GM18517 (cell line): Measurements from ENCODE around the gene PACRG.

Experiments
- ATAC-seq: cut with Tn5 transposase; IDR thresholded peaks from one replicate; pipeline ENCODE4 v1.9.1; 2021; ENCODE audit warnings: mild to moderate bottlenecking, moderate library complexity; ENCODE audit not compliant: unreplicated experiment

PACRG gene

DNA sequence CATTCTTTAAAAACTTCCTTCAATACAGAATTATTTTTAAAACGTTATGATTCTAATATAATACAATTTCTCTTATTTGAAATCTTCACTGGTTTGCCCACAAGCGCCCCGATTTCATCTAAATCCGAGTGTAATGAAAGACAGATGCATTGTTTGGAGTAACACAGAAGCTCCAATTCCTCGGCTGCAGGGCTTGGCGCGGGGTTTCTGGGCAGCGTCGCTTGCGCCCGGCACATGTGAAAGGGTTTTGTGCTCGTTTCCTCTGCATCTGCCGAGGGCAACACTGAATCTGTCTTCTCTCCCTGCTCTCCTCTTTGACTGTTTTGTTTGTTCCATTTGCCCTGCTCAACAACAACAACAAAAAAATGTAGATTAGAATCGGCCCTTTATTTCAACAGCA, 438.1 kb downstream of the PACRG start:
- ATAC-seq: no peak

DNA sequence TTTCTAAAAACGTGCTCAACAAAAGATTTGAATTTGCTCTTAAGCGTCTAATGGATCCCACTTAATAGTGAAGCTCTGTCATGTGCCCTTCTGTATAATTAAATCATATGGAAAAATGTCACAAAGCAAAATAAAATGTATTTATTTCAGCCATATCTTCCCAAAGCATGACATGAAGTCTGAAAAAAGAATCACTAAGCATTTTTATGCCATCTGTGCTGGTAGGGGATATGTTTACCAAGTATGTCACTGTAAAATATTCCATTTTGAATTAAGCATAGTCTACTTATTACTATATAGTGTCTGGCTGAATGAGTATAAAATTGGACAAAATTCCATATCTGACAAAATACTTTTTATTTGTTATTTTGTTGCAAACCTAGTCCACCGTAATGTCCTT, 438.7 kb downstream of the PACRG start:
- ATAC-seq: no peak

DNA sequence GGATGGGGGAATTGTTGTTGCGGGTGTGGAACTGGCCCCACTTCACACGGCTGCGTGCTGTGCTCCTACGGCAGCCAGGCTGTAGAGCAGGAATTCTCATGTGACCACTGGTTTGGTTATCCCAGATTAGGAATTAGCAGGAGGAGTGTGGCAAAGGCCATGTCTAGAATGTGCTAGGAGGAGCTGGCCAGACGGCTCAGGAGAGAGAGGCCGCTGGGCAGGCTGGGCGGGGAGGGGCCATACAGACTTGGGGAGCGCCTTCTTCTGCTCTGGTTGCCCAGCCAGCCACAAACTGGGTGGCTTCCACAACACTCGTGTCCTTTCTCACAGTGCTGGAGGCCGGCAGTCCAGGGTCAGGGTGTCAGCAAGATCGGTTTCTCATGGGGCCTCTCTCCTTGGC, 441.7 kb downstream of the PACRG start:
- ATAC-seq: no peak

DNA sequence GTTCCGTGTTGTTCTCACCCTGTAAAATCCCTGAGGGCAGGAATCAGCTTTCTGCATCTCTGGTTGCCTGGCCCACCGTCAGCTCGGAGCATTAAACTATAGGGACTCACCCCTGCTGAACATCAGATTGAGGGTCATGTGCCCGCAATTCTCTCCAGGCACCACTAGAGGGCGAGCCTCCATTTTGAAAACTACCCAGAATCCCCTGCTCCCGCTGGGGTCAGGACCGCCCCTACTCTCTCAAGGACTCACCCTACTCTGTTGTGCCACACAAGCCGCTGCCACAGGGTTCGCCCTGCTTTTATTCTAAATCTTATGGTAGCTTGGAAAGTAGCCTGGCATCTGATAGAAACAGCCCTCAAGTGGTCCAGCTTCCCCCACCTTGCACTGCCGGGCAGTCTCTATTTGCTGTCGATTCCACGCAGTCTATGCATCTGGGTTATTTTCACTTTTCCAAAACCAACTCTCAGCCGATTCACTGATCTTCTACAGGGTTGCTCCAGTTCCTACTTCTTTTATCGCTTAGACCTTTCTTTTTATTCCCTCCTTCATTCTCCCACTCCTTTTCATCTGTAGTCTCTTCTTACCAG, 442.6 kb downstream of the PACRG start:
- no peak for ATAC-seq

DNA sequence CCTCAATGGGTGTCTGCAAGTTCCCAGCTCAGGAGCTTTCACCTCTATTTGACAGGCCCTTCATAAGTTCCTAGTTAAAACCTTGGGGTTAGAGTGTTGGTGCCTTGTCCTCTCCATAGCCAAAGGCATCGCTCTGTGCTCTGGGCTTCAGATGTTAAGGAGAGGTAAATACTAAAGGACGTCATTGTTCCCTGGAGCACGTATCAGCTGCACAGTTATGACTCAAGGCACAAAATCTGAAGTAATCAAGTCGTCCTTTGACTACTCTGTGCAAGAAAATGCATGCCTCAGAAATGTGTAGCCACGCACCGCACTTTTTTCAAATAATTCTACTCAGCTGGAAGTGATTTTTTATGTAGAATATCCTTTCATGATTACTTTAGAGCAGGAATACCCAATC, 446.0 kb downstream of the PACRG start:
- ATAC-seq: no peak

DNA sequence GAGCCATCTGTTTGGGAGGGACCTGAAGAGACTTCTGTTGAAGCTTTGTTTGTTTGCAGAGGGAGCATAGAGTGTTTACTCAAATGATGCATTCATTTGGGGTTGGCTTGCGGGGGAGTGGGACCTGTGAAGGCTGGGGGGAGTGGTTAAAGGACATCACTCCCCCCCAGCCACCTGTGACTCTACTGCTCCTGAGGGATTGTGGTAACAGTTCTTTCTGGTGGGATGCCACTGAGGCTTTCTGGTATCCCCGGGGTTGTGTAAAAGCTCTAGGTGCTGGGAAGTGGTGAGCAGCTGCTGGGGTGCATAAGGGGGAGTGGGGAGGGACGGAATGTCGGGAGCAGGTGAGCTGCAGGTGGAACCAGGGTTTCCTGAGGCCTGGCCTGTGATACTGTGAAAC, 447.5 kb downstream of the PACRG start:
- ATAC-seq: no peak

DNA sequence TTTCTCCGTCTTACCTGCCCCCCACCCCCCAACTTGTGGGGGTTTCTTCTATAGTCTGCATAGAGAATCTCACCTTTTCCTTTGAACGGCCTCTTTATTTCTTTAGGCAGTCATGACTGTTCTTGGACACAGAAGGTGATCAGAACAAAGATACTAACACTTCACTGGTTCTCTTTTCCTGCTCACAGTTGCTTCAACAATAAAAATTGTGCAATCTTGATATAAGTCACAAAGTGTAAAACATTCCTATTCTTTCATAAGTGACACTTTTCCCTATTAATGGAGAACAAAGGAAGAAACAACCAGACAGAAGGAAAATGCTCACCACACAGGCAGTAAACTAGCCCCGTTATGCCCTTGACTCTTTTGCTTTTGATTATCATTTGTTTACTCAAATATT, 448.3 kb downstream of the PACRG start:
- no peak for ATAC-seq

DNA sequence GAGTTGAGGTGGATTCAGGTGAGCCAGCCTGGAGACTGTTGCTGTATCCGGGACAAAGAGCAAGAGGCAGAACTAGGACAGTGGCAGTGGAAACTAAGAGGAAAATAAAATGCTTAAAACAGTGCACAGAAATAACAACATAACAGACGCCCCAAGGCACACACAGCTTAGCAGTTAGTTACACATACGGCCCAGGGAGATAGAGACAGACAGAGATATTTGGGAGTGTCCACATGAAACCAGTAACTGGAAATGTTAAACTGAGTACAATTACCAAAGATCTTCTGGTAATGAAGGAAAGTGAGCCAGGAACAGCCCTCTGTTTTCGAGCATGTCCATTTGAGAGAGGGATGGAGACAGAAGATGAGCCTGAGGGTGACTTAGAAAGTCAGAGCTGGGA, 449.2 kb downstream of the PACRG start:
- ATAC-seq: no peak

DNA sequence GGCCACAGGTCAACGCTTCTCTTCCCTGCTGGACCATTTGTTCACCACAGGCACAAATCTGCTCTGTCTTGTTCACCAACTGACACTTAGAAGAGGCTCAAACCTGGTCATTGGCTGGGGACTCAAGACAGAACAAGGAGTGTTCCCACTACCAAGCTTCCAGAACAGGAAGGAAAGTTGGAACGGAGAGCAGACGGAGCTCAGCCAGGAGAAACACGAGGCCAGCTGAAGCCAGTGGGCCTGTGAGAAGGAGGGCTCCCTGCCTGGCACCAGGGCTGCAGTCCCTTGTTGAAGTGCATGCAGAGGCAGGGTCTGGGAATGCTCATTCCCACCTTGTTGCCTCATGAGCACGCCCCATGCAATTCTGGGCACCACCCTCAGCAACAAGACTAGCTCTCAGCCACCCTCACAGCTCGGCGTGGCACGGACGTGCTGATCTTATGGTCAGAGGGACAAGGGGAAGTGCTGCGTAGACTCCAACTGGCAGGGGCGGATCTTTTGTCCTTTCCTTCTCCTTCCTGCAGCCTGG, 450.2 kb downstream of the PACRG start:
- no peak for ATAC-seq

DNA sequence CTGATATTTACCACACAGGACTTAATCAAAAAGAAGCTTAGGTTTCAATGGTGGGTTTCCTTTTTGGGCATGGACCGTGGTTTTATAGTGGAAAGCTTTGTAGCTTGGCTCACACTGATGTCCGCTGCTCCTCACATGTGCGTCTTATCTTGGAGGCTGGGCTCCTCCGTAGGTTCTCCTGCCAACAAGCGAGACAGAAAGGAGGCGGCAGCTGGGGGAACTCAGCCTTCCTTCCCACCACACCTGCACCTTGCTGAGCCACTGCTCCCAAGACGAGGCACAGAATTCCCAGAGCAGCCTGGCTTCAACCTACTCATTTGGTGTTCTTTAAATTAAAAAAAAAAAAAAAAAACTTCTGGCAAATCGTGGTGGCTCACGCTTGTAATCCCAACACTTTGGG, 451.3 kb downstream of the PACRG start:
- ATAC-seq: no peak

DNA sequence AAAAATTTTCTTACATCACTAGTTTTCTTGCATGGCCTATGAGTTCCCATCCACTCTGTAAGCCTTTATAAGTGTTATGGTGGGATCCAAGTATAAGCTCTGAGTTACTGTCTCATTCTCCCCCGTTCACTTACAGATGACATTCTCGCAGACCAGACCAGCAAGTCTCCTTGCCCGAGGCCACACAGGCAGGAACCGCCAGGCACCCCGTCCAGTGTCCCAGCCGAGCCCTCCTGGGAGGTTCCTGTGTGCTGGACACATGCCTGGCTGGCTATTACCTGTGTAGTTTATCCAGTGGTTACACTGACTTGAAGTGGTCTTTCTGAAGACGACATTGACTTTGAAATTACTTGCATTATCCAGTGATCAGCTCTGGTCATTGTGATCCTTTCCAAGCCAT, 451.9 kb downstream of the PACRG start:
- ATAC-seq: no peak

DNA sequence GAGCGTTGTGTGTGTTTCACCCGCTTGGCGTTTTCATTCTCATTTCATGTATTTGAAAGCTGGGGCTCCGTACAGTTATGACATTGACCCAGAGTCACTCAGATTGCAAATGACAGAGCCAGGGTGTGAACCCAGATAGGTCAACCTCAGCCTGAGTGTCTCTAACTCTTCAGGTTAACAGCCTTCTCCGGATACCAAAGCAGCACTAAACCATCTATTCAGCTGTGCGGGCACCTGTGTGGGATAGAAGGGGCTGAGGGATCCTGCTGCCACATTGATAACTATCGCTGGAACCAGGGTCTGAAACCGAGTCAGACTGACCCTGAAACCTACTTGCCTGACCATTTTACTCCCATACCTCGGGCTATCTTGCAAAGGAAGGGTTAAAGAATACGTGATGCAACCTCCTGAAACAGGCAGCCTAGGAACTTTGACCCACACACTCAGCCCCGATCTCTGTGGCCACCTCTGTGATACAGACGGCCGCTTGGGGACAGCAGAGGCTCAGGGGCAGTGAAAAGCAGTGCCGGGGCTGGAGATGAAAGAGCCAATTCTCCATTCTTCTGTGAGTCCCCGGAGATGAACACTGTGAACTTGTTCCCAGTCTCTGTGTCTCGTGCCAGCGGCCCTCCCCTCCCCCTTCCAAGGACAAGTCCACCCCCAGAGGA, 453.2 kb downstream of the PACRG start:
- no peak for ATAC-seq

DNA sequence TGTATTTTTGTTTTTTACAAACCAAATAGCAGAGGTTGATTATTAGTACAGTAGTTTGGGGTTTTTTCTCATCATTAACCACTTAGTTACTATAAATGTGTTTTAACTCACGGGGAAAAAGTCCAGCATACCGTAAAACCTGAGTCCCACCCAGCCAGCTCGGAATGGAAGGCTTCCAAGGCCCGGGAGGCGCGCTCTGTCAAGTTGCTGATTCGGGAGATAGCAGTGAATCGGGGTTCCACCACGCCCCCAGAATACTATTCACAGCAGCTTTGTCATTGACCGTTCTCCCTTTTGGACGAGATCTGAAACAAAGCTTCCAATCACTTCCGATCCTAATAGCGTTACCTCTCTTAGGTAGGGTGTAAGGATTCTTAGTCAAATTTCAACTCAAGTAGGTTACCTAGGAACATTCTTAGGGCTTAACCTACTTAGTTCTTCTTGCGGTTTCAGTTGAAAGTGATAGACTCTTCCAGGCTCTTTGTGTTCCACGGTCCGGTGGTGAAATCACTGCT, 453.9 kb downstream of the PACRG start:
- no peak for ATAC-seq

DNA sequence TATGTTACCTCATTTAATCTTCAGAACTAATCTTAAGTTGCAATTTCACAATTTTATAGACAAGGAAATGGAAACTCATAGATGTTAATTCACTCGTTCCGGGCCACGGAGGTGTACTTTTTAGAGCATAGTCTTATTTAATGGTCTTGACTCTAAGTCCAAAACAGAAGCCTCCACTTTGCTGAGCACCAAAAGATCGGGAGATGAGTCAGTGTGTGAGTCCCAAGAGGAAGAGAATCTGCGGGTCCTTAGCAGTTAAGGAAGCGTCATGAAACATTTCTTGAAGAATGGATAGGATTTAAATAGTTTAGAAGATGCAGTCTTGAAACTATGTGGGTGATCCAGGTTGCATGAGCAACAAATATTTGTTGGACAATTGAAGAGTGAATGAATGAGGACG, 454.9 kb downstream of the PACRG start:
- ATAC-seq: no peak

DNA sequence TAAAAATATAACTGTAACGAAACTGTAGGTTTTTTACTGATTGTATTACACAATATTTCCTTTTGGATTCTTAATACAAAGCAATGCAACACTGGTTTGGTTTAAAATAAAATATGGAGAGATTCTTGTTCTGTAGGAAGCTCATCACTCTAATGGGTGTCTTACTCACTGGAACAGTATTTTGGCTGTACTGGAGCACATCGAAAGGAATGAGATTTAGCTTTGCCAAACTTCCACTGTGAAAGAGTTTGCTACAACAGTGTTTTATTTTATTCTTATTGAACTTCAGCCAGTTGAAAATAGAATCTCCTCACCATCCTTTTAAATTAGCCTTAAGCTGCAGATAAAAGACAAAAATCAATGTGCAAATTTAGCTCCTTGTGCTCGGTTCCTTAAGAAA, 456.0 kb downstream of the PACRG start:
- no peak for ATAC-seq

DNA sequence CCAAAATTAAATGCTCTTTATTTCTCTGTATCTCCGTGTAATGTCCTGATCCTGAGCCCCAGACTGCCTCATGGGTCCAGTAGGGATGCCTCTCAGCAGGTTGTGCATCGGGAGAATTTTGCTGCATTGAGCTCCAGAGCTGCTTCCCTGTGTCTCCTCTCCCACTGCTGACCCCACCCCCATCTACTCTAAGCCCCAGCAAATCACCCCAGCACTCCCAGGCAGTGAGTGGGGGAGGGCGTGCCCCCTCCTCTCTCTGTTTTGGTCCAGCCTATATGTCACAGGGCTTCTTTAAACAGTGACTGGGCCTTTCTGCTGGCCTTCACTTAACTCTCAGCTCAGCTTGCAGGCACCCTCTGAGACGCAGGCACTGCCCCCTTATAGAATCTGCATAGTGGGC, 458.0 kb downstream of the PACRG start:
- ATAC-seq: no peak

DNA sequence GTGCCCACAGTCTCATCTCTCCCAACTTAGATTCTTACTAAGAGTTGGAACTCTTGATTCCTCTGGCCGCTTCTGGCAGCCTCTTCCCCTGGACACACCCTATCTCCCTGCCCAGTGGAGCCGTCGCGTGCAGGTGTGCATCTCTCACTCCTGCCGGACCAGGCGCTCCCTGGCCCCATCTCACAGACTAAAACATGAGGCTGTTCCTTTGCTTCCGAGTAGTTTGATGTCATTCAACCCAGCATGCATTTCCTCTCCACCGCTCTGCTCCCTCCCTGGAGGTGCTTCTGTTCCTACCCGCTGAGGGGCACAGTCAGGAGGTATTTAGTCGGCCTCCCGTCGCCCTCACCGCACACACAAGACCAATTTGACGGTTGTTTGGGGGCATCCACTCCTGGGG, 458.8 kb downstream of the PACRG start:
- no peak for ATAC-seq

DNA sequence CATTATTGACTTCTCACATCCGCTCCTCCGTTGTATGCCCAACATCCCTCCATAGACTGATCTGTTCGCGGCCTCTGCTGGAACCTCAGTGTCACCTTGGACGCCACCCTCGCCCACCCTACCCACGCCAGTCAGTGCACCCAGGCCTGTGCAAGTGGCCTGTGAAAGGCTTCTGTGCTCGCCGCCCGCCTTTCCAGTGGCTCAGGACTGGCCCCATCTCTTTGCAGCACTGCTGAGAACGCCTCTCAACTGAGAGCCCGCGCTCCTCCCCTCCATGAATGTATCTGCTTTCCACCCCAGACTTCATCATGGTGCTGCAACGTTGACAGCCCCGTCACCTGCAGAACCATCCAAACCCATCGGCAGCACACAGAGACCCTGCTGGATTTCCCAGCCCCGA, 459.4 kb downstream of the PACRG start:
- no peak for ATAC-seq

DNA sequence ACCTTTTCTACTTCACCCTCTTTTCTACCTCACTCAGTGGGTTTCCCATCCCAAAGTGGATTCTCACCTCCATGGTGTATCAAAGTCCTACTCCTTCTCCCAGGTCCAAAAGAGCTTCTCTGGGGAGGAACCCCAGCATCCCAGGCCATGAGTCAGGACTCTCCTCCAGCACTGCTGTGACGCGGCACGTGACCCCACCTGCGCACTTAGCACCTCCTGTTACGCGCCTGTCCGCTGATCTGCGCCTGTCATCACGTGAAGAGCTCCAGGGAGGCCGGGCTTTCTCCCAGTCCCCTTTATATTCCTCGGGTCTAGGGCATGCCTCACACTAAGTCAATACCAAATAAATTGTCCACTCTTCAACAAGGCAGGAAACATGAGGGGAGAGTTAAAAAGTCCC, 459.8 kb downstream of the PACRG start:
- no peak for ATAC-seq

DNA sequence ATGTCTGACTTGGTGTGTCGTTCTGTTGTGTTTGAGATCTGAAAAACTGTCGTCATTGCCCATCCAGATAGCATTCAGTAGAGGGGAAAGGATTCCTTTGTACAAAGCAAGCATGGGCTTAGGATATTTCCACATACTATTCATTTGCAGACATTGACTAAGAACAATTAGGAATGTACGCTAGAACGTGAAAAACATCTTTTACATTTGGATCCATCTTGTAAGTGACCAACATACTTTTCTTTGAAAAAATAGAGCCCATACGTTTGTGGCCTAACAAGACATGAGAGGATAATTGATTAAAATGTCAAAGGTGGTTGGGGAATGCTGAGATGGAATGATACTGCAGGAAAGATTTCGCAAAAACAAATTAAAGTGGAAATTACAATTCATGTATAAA, 461.0 kb downstream of the PACRG start:
- ATAC-seq: no peak

DNA sequence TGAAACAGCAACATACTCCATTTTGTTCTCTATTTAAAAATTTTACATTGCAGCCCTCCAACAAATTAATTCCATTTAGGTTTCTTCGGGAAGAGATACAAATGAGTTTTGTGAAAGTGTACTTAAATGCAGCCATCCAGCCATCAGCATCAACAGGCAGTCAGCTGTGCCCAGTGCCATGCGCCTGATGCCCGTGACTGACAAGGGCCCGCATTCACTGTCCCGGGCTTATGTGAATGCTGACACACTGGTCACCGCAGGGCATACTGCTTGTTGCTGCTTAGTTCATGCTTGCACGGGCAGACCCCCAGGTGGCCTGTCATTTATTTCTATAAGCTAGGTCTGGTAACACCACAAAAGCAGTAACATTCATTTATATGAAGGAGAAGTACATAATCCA, 461.8 kb downstream of the PACRG start:
- ATAC-seq: no peak

DNA sequence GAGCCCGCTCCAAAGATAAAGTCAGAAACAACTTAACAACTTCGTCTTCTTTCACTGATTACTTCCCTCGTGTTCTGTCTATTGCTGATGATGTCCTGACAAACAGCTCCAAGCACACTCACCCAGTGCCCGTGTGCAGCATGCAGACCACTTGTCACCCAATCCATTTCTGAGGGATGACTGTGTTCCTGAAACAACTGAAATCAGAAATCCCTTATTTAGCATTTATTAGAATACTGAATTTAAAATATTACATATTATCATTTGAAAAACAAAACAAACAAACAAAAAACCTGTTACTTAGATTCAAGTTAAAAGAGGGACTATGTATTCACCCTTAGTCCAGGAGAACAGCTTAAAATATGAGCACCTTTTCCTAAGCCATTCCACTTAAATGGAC, 463.0 kb downstream of the PACRG start:
- no peak for ATAC-seq
